GM12875 (cell line): ENCODE results near the gene AP1B1.

Source experiments
- H3K4me3 ChIP-seq: one replicate; pipeline ENCODE4 v1.5.1; 2011; ENCODE audit warnings: low read depth, low read length, control low read depth
- TF ChIP-seq, protein P1 (sequence below): IDR thresholded peaks from 2 replicates; pipeline ENCODE4 v1.5.1; 2011; ENCODE audit warnings: low read depth, mild to moderate bottlenecking, control low read depth, inconsistent platforms, low read length, moderate library complexity, borderline replicate concordance; ENCODE audit not compliant: insufficient read depth

The AP1B1 gene

DNA sequence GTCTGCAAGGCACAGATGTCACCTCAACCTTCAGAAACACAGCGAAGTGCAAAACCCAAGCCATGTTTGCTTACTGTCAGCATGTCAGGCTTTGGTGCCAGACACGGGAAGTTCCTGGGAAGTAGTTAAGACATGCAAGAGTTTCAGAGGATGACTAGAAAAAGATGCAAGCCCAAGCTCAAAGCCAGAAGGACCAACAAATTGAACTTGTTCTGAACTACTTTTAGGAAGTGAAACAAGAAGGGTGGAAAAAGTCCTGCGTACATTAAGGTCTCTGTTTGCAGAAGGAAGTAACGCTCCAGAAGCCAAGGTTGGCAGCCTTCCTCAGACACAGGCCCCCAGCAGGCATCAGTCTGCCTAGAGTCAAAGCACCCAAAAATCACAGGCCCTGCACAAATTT is 2.6 kb downstream of the AP1B1 start:
- TF ChIP-seq, protein P1, sequence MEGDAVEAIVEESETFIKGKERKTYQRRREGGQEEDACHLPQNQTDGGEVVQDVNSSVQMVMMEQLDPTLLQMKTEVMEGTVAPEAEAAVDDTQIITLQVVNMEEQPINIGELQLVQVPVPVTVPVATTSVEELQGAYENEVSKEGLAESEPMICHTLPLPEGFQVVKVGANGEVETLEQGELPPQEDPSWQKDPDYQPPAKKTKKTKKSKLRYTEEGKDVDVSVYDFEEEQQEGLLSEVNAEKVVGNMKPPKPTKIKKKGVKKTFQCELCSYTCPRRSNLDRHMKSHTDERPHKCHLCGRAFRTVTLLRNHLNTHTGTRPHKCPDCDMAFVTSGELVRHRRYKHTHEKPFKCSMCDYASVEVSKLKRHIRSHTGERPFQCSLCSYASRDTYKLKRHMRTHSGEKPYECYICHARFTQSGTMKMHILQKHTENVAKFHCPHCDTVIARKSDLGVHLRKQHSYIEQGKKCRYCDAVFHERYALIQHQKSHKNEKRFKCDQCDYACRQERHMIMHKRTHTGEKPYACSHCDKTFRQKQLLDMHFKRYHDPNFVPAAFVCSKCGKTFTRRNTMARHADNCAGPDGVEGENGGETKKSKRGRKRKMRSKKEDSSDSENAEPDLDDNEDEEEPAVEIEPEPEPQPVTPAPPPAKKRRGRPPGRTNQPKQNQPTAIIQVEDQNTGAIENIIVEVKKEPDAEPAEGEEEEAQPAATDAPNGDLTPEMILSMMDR: no peak
- H3K4me3 ChIP-seq: no peak overlapping the region

DNA sequence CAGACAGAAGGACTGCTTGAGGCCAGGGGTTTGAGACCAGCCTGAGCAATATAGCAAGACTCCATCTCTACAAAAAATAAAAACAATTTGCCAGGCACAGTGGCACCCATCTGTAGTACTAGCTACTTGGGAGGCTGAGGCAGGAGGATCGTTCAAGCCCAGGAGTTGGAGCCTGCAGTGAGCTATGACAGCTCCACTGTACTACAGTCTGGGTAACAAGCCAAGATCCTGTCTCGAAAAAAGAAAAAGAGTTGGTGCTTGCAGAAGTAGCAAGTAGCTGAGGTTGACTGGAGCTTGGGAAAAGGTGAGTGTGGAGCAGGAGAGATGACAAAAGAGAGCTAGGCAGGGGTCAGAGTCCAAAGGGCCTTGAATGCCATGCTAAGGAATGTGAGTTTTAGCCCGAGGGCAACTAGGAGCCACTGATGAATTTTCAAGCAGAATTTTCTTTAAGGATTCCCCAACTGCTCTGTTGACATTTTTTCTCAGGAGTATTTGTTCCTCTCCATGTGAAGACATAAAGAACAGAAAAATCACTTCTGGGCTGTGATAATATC is 3.1 kb downstream of the AP1B1 start:
- TF ChIP-seq, protein P1: no peak
- H3K4me3 ChIP-seq: no peak overlapping the region

DNA sequence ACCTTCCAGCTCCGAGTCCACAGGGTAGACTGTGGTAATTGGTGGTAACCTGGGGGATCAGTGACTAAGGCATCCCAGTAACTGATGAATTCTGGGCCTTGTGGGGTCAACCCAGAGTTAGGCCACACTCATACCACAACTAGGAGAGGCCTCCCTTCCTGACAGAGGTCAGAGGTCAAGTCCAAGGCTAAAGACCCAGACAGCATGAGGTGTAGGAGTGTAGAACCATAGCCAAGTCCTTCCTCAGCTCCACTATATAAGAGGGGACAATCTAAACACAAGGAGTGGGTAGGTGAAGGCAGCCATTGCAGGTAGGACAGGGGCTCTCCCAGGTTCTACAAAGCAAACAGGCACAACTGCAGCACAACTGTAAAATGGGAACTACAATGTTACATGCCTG is 4.6 kb downstream of the AP1B1 start:
- no peak overlapping the region for H3K4me3 ChIP-seq
- TF ChIP-seq, protein P1: no peak

DNA sequence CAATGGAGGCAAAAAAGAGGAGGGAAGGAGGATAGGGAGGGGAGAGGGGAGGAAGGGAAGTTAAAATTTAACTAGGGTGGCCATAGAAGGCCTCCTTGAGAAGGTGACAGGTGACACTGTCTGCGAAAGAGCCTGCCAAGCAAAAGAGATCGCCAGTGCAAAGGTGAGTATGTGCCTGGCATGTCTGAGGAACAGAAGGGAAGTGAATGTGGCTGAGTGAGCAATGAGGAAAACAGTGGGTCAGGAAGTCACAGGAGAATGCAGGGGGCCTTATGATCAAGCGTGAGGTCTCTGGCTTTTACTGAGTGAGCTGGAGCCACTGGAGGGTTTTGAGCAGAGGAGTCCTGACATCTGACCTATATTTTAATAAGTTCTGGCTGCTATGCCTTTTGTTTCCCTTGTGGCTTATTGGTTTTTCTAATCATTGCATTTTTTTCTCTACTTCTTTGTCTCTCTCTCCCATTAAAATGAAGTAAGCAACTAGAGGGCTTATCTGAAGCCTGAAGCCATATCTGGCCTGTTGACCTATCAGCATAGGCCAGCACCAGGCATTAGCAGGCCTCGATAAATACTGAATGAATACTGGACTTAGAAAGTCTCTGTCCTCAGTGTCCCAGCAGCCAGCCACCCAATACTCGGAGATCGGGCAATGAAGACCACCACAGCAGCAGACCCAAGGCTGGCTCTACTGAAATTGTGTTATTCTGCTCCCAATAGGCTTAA is 5.6 kb downstream of the AP1B1 start:
- TF ChIP-seq, protein P1: no peak
- H3K4me3 ChIP-seq: no peak overlapping the region

DNA sequence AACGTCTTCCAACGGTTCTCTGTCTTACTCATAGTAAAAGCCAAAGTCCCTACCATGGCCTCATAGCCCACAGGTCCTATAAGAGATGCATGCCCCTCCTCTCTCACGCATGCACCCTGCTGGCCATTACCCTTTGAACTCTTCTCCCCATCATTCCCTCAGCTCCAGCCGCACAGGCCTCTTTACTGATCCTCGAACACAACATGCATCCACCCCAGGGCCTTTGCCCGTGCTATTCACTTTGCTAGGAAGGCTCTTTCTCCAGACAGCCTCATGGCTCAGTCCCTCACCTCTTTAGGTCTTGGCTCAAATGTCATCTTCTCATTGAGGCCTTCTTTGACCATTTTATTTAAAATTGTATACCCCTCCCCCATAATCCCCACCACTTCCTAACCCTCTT is 7.5 kb downstream of the AP1B1 start:
- no peak overlapping the region for H3K4me3 ChIP-seq

DNA sequence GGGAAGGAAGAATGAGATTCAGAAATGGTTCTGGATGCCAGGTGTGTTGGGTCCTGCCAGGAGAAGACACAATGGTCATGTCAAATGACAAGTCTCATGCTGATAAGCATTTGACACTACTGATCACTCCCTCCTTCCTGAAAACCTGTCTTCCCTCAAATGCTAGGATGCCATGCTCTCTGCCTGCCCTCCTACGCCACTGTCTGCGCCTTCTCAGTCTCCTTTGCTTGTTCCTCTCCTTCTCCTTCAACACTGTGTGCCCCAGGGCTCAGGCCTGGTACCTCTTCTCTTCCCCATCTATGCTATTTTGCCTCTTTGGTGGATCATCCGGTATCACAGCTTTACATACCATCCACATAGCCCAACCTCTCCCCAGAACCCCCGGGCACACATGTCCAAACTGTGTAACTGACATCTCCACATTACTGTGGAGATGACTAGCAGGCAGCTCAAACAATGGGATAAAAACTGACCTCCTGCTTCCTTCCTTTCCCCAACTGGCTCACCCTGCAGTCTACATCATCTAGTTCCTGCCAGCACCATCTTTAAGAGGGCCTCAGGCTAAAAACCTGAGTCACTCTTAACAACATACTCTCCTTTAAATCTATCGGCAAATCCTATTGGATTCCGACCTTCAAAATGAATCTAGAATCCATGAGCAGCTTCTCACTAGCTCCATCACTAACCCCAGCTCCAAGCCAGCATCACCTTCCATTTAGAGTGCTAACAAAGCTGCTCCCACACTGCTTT is 8.2 kb downstream of the AP1B1 start:
- TF ChIP-seq, protein P1: no peak
- no peak overlapping the region for H3K4me3 ChIP-seq

More for the DNA sequence above, 7.5 kb downstream of the AP1B1 start:
- TF ChIP-seq, protein P1: no peak

DNA sequence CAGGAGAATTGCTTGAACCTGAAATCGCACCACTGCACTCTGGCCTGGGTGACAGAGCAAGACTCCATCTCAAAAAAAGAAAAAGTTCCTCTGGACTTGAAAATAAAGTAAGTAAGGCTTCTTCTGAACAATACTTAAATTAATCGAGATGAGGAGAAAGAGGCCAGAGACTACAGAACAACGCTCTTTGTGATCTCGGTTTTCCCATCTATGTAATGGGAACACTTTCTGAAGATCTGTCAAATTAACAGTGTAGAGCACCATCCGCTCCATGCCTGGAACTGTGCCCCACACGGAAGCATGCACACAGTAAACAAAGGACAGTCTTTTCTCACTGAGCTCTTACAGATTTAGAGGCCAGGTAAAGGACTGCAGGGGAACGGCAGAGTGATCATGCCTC is 9.1 kb downstream of the AP1B1 start:
- TF ChIP-seq, protein P1: no peak
- no peak overlapping the region for H3K4me3 ChIP-seq
